Measurements from ENCODE around the gene MYO5A. TPM values are rescaled to one million over a fixed set of nuclear protein-coding genes. Genes with fewer than 3 reads are reported as not detected.

Gene MYO5A
- total and polyA plus RNA-seq, 2 donors (not counting 3 experiments of a cell fraction or from before 2014, with no cell fraction given): 31.9 to 91.9 TPM

DNA sequence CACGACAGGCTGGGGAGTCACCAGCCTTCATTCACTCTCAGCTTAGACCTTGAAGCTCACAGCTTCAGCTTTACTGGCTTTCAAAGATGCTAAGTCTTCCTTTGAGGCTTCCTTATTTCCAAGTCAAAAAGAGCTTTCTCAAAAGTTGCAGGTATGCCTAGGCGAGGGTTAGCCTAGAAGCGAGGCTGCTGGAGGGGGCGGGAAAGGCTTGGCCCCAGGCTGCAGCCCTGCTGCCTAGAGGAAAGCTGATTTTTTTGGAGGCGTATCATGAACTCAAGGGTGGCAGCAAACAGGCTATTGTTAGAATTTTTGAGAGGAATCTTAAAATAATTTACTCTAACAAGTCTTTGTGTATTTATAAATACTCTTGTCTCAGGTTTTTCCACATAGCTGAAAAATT, 270.2 kb downstream of the MYO5A start:
- Histone ChIP-seq H4K20me1 (replicated peaks; ENCODE audit: control insufficient read depth, extremely low read depth, insufficient read depth, low read length) (no peaks in the 10 kb centered on the region), H3K4me2 (ENCODE audit: insufficient read depth, low read length) (no peak overlapping the region), H3K4me3 (replicated peaks in 1 of 3; ENCODE audit: insufficient read depth in 1 of 3, low read depth in 1 of 3, low read length in 3 of 3) (no peak overlapping the region), H3K9me1 (replicated peaks; ENCODE audit: control insufficient read depth, extremely low read depth, insufficient read depth, low read length) (no peaks in the 10 kb centered on the region), H3K36me3 (ENCODE audit: control insufficient read depth in 2 of 2, extremely low read depth in 1 of 2, insufficient read depth in 2 of 2, low read length in 2 of 2) (no peaks in the 10 kb centered on the region), H3K27me3 (ENCODE audit: control insufficient read depth in 2 of 2, insufficient read depth in 2 of 2, low read length in 2 of 2) (no peaks in the 10 kb centered on the region), H3K79me2 (ENCODE audit: control insufficient read depth, insufficient read depth, low read length) (no peaks in the 10 kb centered on the region), H3K27ac (ENCODE audit: insufficient read depth, low read depth, low read length) (no peak overlapping the region), H3K9me3 (replicated peaks; ENCODE audit: control insufficient read depth, insufficient read depth, low read length) (no peaks in the 10 kb centered on the region), H3K4me1 (ENCODE audit: control insufficient read depth, extremely low read depth, insufficient read depth, low read length) (peaks cover 36% of the 10 kb centered on the region), H3K9ac (replicated peaks; ENCODE audit: extremely low read depth, insufficient read depth, low read length) (no peak overlapping the region), H2AFZ (ENCODE audit: low read depth, low read length) (no peak overlapping the region)
- intact Hi-C loops (cut with micrococcal nuclease): loop anchor here (5.0 to 10.0 kb wide), 2 partner anchors 159 to 236 kb away; no protein-coding TSS in a partner anchor
- dilution Hi-C loops (cut with MboI; ENCODE audit: extremely low pct_ligation_motif_present, low sequenced_read_pairs): no loop called here
- BruUV-seq (replicated peaks): no TSS peak
- POLR2A ChIA-PET: no interaction called here
- no peak for TF ChIP-seq MYC (IDR thresholded peaks at IDR 0.05; ENCODE audit: low read depth, low read length)
- TF ChIP-seq POLR2AphosphoS5 (IDR thresholded peaks at IDR 0.05; ENCODE audit: insufficient read depth, low read depth, low read length): no peak
- TF ChIP-seq EZH2 (IDR thresholded peaks at IDR 0.05; ENCODE audit: borderline replicate concordance, low read depth, low read length, severe bottlenecking): no peak
- no peak for TF ChIP-seq FOS (IDR thresholded peaks at IDR 0.05; ENCODE audit: borderline replicate concordance, insufficient read depth, low read length)
- no peak for TF ChIP-seq POLR2A (IDR thresholded peaks at IDR 0.05; ENCODE audit: low read depth, low read length)
- no peak for TF ChIP-seq GATA2 (IDR thresholded peaks at IDR 0.05; ENCODE audit: insufficient read depth, insufficient read length, low read depth, low read length)
- TF ChIP-seq JUN (IDR thresholded peaks at IDR 0.05; ENCODE audit: borderline replicate concordance, insufficient read depth, insufficient read length, low read depth): no peak
- no peak for TF ChIP-seq CTCF (IDR thresholded peaks at IDR 0.05; ENCODE audit: extremely low read depth in 1 of 2, insufficient read depth in 1 of 2, low read depth in 1 of 2, low read length in 2 of 2)
- no peak for TF ChIP-seq MAX (IDR thresholded peaks at IDR 0.05; ENCODE audit: insufficient read depth, insufficient read length)
- FAIRE-seq (no peak), DNase-seq (ENCODE audit: low read depth, low spot score) (no peak)
- CTCF ChIA-PET: interaction anchor here (1.4 to 6.1 kb wide), 4 partner anchors 31 to 476 kb away, joined by 3 to 133 read pairs (median 10); no protein-coding TSS in a partner anchor

Measured in endothelial cell of umbilical vein (primary cell).